Measurements from ENCODE around the gene NKX6-1.

The NKX6-1 gene

GRCh38 chr4:84498203-84498934, 723 bp downstream of the NKX6-1 start:
- peak in 1 of 2 donors; percentile 15 for ATAC-seq

DNA sequence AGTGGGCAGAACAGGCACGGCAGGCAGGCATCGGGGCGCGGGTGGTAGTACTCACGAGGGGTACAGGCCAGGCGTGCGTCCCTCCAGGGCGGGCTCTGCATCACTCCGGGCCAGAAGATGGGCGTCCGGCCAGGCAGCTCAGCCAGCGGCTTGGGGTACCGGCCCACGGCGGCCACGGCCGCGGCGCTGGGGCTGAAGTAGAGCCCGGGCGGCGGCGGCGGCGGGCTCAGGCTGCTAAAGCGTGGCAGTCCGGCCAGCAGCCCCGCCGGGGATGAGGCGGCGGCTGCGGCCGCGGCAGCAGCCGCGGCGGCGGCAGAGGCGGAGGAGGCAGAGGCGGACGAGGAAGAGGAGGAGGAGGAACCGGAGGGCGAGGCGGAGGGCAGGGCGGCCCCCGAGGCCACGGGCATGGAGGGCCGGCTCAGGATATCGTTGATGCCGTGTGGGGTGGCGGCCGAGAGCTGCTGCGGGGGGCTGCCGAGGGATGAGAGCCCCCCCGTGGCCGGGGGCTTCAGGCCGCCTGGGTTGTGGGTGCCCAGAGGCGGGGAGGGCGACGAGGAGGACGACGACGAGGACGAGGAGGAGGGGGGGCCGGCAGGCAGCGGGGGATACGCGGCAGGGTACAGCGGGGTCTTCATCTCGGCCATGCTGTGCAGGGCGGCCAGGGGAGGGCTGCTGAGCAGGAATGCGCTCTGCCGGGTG, 1.4 kb downstream of the NKX6-1 start:
- ATAC-seq = no peak

DNA sequence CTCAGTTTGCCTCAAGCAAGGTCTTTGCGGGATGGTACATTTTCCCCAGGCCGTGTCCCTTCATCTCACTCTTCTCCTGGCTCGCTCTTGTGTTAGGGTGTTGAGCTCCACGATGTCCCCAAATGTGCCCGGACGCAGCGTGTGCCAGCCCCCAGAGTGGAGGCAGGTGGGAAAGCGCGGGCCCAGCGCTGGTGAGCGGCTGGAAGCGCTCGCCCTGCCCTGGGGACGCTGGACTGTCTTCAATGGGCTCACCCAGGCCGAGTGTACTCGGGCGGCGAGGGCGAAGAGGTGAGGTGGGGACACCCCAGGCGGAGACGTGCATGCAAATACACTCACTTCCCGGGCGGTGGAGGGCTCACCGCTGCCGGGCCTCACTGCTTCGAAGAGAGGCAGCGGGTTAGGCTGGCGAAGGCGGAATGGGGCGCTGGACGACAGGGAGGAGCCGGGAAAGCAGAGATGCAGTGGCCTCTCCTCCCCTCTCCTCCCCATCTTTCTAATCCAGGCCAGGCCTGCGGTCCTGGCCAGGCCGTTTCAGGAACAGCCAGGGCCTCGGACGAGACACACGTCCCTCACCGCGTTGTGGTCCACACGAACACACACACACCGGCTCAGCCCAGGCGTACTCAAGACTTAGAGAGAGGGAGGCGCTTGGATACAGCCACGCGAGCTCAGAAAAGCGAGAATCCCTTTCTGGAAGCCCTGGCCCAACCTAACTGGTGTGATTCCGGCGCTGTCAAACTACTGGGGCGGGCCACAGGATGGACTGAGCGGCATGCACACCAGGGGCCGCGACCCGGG, 2.2 kb downstream of the NKX6-1 start:
- ATAC-seq = no peak

DNA sequence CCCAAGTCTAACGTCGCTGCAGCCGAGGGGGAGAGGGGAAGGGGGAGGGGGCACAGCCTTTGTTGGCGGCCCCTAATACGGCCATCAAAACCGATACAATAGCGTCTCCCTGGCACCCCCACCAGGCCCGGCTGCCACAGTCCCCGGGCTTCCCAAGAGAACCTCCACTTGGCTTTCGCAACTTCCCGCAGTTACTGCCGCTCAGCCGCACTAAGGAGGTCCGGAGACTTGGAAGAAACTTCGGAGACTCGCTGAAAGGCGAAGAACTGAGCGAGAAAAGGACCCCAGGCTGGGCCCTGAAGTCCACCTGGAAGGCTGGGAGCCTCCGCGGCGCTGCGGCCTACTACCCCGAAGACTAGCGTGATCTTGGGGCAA, 2.8 kb downstream of the NKX6-1 start:
- no peak for ATAC-seq

GRCh38 chr4:84495794-84496261, 3.3 kb downstream of the NKX6-1 start:
- ATAC-seq = no peak

- ATAC-seq = no peak
Observed at GRCh38 chr4:84495118-84495793, 3.8 kb downstream of the NKX6-1 start.

GRCh38 chr4:84494531-84494930, 4.6 kb downstream of the NKX6-1 start:
- no peak for ATAC-seq

GRCh38 chr4:84494076-84494475, 5.0 kb downstream of the NKX6-1 start:
- ATAC-seq = no peak

DNA sequence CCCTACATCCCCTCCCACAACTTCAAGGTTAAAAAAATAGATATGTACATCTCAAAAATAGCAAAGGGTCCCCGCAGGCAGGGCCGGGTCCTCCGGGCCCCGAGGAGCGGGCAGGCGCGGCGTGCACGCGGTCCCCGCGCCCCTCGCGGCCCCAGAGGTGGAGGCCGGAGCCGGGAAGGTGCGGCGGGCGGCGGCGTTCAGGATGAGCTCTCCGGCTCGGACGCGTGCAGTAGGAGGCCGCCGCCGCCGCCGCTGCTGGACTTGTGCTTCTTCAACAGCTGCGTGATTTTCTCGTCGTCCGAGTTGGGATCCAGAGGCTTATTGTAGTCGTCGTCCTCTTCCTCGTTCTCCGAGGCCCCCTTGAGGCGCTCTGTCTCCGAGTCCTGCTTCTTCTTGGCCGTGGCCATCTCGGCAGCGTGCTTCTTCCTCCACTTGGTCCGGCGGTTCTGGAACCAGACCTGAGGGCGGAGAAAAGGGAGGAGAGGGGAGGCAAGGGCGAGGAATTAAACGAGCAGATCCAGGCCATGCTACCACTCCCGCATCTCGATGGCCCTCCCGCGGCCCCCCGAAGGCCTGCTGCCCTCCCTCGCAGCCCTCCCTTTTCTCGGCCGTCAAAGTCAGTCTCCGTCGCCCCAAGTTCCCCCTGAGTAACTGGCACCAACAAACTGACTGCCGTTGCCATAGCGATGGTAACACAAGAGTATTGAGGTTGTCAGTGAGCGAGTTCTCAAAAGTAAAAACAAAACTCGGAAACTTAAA, 5.8 kb downstream of the NKX6-1 start:
- peak in 1 of 2 donors; percentile 10 for ATAC-seq

GRCh38 chr4:84492737-84493091, 6.4 kb downstream of the NKX6-1 start:
- ATAC-seq = no peak

DNA sequence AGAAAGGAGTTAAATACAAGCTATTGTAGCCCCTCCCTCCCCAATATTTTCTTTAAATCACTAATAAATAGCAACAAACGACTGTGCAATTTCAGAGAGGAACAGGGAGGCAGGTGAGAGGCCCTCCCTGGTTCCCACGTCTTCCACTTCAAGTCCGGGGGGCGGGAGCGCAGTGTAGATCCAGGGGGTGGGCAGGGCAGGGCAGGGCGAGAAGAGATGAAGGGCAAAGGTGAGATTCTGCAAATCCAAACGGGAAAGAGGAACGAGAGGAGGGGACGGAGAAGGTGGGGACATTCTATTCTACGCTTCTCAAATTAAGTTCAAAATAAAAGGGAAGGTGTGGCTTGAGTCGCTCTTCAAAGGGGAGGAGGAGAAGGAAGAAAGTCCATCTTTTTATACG, 6.8 kb downstream of the NKX6-1 start:
- ATAC-seq = no peak

DNA sequence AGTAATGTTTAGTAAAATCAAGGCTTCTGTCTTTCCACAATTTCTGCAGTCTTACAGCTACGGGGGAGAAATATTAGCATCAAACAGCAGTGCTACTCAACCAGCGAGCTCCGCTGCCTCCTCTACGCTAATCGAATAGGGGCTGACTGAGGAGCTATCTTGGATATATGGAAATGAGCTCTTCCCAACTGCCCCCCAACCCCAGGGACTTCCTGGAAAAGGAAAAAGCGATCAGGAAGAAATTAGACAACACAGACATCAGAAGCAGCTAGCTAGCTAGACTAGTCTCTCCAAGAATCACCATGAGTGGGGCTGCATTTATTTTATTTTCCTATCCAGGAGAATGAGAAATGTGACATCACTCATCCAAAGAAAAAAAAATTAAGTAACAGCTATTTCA, 7.6 kb downstream of the NKX6-1 start:
- ATAC-seq = no peak

GRCh38 chr4:84490663-84491062, 8.4 kb downstream of the NKX6-1 start:
- no peak for ATAC-seq

DNA sequence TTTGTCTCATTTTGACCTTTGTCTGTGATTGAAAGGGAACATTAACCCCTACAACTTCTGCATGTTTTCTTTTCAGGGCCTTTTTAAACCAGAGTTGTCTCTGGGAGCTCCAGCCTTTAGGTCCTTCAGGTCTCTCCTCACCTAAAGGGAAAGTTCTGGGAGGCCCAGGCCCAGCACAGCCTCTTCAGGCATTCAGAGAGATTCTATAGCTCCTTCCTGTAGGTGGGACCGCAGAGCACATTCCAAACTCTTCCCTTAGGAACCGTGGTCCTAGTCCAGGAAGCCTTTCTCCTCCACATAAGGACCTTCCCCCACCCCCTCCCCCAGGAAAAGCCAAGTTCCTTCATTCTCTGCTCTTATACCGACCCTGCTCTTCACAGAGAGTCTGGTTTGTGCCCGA, 14.9 kb downstream of the NKX6-1 start:
- no peak for ATAC-seq

DNA sequence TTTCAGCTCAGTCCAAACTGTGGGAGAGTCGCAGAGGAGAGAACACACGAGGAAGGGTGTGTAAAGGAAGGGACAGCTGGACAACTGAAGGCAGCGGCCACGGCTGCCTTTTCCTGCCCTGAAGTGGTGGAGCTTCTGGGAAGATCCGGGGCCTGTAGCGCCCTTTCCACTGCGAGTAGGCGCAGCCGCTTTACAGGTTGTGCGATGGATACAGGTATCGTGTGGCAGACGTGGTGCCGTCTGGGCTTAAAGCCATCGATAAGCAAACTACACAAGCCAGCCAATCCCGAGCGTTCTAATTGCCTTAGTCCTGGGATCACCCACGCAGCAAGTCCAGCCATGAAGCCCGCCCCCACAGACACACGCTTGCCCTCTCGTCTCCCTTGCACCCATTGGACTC, 15.4 kb downstream of the NKX6-1 start:
- ATAC-seq = no peak

DNA sequence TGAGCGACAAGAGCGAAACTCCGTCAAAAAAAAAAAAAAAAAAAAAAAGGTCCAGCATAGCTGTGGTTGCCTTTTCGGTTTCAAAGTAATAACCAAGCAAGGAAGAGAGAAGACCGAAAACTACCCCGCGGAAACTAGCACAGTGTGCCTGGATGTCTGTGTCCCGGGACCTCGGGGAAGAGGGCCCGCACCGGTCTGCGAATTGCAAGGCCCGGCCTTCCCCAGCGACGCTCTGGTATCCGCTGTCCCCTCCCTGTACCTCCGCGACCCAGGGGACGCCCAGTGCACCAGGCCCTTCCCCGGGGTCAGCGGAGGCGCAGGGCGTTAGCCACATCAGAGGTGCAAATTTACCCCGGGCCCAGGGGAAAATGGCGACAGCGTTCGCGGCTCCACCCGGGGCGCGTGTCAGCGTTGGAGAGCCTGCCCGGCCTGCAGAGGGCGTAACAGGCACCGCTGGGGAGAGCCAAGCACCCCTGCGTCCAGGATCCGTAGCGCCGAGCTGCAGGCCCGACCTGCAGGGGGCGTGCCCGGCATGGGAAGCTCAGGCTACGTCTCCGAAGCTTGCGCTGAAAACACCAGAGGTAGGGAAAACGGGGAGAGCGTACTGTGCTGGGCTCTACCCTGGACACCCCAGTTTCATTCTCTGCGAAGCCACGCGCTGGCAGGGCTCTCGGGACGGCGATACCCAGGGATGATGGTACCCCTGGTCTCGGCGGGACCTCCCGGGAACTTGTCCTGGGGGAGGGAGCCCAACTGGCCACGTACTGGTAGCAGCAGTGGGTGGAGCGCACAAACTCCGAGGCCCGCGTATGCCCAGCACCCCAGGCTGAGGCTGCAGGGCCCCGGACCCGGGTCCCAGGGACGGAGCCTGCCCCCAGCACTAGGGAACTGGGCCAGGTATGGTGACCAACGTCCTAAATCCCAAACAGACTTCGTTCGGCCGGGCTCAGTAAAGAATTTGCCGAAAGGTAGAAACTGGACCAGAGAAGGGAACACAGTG, 16.2 kb downstream of the NKX6-1 start:
- ATAC-seq = no peak

DNA sequence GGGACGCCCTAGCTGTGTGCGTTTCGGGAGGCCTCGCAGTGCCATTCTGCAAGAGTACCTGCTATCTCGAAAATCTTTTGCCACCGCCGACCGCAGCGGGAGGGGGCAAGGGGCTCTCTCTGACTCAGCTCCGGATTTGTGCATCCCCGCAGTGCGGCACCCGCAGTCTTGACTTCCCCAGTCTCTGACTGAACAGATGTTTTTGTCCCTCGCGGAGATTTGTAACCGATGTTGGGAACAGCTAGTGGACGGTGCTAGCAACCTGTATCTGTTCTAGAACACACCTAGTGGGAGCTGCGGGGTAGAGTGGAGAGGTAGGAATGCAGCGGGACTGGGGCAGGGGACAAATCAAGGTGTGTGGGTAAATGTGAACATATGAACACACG, 17.2 kb downstream of the NKX6-1 start:
- no peak for ATAC-seq

- no peak for ATAC-seq
Observed at GRCh38 chr4:84481077-84481859, 17.8 kb downstream of the NKX6-1 start.

DNA sequence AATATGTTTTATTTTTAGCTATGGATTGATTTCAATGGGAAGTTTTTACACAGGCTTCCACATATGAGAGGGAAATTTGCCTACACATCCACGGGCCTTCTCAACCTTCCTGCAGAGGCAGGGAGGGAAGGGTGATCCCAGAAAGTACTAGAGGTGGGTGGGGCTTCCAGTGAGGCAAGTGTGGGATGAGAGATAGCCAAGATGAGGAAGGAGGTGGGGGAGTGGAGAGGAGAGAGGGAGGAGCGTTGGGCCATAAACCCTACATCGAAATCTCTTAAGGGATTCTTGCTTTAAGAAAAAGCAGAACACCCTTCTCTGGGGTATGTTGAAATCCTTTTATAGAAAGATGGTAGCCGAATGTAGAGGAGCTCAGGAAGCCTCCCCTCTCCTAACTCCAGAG, 19.0 kb downstream of the NKX6-1 start:
- no peak for ATAC-seq

GRCh38 chr4:84479663-84480062, 19.4 kb downstream of the NKX6-1 start:
- ATAC-seq = no peak
